ENCODE data around the gene LAMB3. TPM values are rescaled to one million over a fixed set of nuclear protein-coding genes. Genes with fewer than 3 reads are reported as not detected.

LAMB3 gene
- total RNA-seq, 2 donors from 2014 or later, result 7.2 to 11.9 TPM

- Mint-ChIP-seq H3K27ac (peak overlapping the region; percentile 46), H3K4me3 (peak overlapping the region; percentile 43), H3K27me3 (peaks cover 24% of the 10 kb centered on the region)
Measured at GRCh38 chr1:209565759-209566678, 86.2 kb downstream of the LAMB3 start.

More at GRCh38 chr1:209565759-209566678, 86.2 kb downstream of the LAMB3 start:
- Mint-ChIP-seq H3K36me3 (ENCODE audit: low read depth) (no peaks in the 10 kb centered on the region), H3K9me3 (no peaks in the 10 kb centered on the region), H3K4me1 (peaks cover 5% of the 10 kb centered on the region)
- ATAC-seq (replicated peaks), result peak; percentile 76

Other genes starting within 250 kb of the LAMB3 start
- under 1 TPM in 1 of 2 donors, not detected in 1; 0.21 TPM for gene CAMK1G, start 68.7 kb downstream of the LAMB3 start, total RNA-seq
- 10 to 100 TPM; 16.1 to 17.1 TPM for gene G0S2, start 23.0 kb upstream of the LAMB3 start, total RNA-seq
- gene HSD11B1, start 52.4 kb upstream of the LAMB3 start, total RNA-seq, result 1 to 10 TPM; 2.4 to 9.7 TPM
- gene TRAF3IP3, start 103.6 kb upstream of the LAMB3 start, total RNA-seq, result 100 to 1,000 TPM; 175 to 184 TPM
- gene C1orf74, start 132.1 kb upstream of the LAMB3 start, total RNA-seq, result 1 to 10 TPM; 2.5 to 3.8 TPM
- gene IRF6, start 153.7 kb upstream of the LAMB3 start, total RNA-seq, result 1 to 10 TPM in 1 of 2 donors, under 1 TPM in 1; 0.35 to 1.7 TPM
- 10 to 100 TPM; 12.0 to 17.5 TPM for gene UTP25, start 175.5 kb upstream of the LAMB3 start, total RNA-seq